GM21723 (cell line): ENCODE results near the gene CCDC106.

ENCODE experiments used
- ATAC-seq: cut with Tn5 transposase; IDR thresholded peaks from one replicate; pipeline ENCODE4 v1.9.1; 2021; ENCODE audit warnings: mild to moderate bottlenecking, moderate library complexity; ENCODE audit not compliant: unreplicated experiment

The CCDC106 gene

DNA sequence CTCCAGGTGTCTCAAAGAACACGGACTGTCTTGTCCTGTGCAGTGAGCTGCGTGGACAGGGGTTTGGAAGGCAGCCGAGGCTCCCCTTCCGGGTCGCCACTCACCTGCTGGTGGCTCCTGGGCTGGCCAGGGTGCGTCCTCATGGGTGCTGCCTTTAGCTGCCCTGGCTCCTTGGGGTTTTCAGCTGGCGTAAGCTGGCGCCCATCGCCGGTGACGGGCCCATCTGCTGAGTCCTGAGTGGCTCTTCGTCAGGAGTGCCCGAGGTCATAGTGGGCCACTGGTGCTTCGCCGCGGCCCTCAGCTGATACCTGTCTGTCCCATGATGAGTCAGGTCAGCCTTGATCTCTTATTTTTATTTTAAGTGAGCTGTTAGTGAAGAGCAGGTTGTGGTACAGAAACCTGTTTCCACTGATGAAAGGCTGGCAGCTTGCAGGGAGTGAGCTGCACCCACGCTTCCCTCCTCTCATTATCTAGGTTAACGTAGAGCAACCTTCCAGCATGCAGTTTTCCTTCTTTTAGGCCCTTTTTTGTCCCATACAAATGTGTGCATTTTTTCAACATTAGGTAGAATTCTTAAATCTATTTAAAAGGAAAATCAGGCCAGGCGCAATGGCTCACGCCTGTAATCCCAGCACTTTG, 45.4 kb downstream of the CCDC106 start:
- no peak for ATAC-seq

- no peak for ATAC-seq
These were observed 46.2 kb downstream of the CCDC106 start for GRCh38 chr19:55694241-55694655.

- no peak for ATAC-seq
These were observed 46.9 kb downstream of the CCDC106 start for GRCh38 chr19:55694656-55695491.

GRCh38 chr19:55695511-55696290, 47.7 kb downstream of the CCDC106 start:
- ATAC-seq, result no peak

GRCh38 chr19:55696301-55697068, 48.5 kb downstream of the CCDC106 start:
- ATAC-seq, result no peak

DNA sequence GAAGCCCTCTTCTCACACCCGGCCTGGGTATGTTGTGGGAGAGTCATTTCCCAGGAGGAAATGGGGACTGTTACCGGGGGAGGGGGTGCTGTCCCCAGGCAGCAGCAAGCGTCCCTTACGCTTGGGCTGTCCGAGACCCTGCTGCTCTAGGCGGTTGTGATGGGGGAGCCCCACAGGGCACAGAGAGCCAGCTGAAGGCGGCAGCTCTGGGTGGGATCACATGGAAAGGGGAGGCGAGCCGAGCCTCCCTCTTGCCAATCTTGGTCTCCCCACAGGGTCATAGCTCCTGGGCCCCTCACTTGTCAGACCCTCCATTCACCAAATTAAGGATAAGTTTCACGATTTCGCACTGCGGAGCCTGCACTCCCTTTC, 49.0 kb downstream of the CCDC106 start:
- no peak for ATAC-seq

DNA sequence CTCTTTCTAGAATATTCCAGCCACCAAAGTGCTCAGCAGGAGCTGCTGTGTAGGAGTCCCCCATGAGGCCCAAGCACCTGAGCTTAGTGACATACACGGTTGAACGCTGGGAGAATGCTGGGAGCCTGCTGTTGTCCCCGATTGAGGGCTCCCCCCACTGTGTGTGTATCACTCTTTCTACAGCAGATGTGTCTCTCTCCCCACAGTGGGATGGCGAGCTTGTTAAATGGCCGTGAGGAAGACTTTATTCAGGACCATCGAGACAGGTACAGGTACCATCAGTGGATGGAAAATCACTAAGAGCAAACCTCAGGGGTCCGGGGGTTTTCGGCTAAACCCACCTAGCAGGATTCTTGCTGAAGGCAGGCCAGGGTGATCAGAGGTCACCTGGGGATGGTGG, 49.7 kb downstream of the CCDC106 start:
- no peak for ATAC-seq

- ATAC-seq, result no peak
These were observed 50.2 kb downstream of the CCDC106 start for GRCh38 chr19:55698256-55698655.

DNA sequence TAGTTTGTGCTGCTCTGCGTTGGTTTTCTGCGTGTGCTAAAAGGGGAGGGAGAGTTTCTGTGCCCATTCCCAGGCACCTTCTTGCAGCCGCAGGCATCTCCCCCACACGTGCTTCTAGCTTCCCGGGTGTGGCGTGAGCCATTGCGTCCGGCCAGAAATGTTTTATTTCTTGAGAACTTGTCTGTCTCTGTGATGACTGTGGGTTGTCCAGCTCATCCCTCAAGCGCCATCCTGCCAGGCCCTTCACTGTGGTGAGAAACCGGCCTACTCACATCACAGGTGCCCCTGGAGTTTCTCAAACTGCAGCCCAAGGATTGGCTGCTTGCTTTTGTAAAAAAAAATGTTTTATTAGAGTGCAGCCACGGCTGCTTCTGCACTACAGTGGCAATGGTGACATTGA, 51.2 kb downstream of the CCDC106 start:
- no peak for ATAC-seq

DNA sequence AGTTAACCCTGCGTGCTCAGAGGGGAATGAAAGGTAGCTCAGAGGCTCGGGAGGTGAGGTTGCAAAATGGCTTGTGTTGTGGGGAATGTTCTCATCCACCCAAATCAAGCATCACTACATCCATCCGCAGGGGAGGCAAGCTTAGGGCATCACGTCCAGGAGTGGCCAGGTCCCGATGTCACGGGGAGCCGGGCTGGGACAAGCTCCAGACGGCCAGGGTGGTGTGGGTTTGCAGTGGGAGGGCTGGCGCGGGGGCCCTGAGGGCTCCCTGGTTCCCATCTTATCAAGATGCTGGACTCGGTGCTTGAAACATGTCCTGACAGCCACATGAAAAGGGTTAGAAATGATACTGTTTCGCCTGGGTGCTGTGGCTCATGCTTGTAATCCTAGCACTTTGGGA, 52.8 kb downstream of the CCDC106 start:
- ATAC-seq, result no peak

DNA sequence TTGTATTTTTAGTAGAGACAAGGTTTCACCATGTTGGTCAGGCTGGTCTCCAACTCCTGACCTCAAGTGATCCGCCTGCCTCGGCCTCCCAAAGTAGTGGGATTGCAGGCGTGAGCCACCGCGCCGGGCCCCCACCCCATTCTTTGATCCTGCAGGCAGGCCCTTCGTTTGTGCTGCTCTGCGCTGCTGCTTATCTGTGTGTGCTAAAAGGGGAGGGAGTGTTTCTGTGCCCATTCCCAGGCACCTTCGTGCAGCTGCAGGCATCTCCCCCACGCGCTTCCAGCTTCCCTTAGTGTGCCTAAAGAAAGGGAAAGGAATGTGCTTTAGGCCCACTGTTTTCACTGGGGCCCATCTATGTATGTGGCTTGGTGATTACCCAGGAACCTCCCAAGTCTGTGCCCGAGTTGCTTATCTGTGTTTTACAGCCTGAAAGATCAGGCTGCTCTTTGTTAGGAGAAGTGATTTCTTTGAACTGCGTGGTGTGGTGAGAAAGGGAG, 54.2 kb downstream of the CCDC106 start:
- no peak for ATAC-seq
